MCF 10A (cell line): ENCODE data around the gene DOCK9. TPM values are rescaled to one million over a fixed set of nuclear protein-coding genes. Genes with fewer than 3 reads are reported as not detected.

Source experiments
- BruUV-seq: library from RNA; stranded (reverse); fragments of 400-500 nt; replicated peaks from 2 replicates; lab custom pipeline; 2021; lab: Mats Ljungman, UMichigan
- CTCF ChIA-PET: fragments of 300-600 bp; sonication (Branson Sonifier 250); formaldehyde crosslinking; extraction: SDS; loops from one replicate; lab custom pipeline; 2021; ENCODE audit warnings: antibody characterized with exemption, inconsistent platforms; lab: Yijun Ruan, JAX
- POLR2A ChIA-PET: fragments of 300-600, 350-650 bp; sonication (Branson Sonifier 250); formaldehyde crosslinking; extraction: SDS; loops from one replicate; lab custom pipeline; 2020; ENCODE audit warnings: antibody characterized with exemption, inconsistent platforms; lab: Yijun Ruan, JAX
- DNase-seq: peaks from one replicate; pipeline ENCODE4 v3.0.0-alpha.2; 2018; ENCODE audit not compliant: unreplicated experiment
- H3K27ac Mint-ChIP-seq: one replicate; pipeline ENCODE4 v1.8.0; 2022; ENCODE audit warnings: mild to moderate bottlenecking, low read depth, mixed read lengths; ENCODE audit not compliant: unreplicated experiment
- H3K27me3 Mint-ChIP-seq: one replicate; pipeline ENCODE4 v1.8.0; 2022; ENCODE audit warnings: mixed read lengths; ENCODE audit not compliant: insufficient read depth, unreplicated experiment
- H3K36me3 Mint-ChIP-seq: one replicate; pipeline ENCODE4 v1.8.0; 2022; ENCODE audit warnings: mild to moderate bottlenecking, moderate library complexity, mixed read lengths; ENCODE audit not compliant: insufficient read depth, unreplicated experiment
- H3K4me1 Mint-ChIP-seq: one replicate; pipeline ENCODE4 v1.8.0; 2022; ENCODE audit warnings: mixed read lengths; ENCODE audit not compliant: insufficient read depth, unreplicated experiment
- H3K4me3 Mint-ChIP-seq: one replicate; pipeline ENCODE4 v1.8.0; 2022; ENCODE audit warnings: mild to moderate bottlenecking, moderate library complexity, mixed read lengths; ENCODE audit not compliant: unreplicated experiment
- H3K9me3 Mint-ChIP-seq: one replicate; pipeline ENCODE4 v1.8.0; 2022; ENCODE audit warnings: mixed read lengths; ENCODE audit not compliant: unreplicated experiment
- intact Hi-C: fragments of 100-400 bp; cut with micrococcal nuclease; formaldehyde crosslinking; loops from 2 replicates; pipeline ENCODE4 v1.14.1; 2022
- total RNA-seq: library from RNA; stranded (reverse); gene quantifications from 2 replicates; pipeline ENCODE4 v1.2.3, GENCODE V29; 2022
- TF ChIP-seq, protein P1 (sequence below): fragments of 200-600 bp; IDR thresholded peaks from one replicate; pipeline ENCODE4 v1.8.0; 2022; ENCODE audit warnings: antibody characterized with exemption, mild to moderate bottlenecking; ENCODE audit not compliant: unreplicated experiment

The DOCK9 gene
- total RNA-seq, 1 experiment from 2014 or later = 77.0 TPM

- no peaks in the 10 kb centered on the region for H3K27me3 Mint-ChIP-seq
- POLR2A ChIA-PET = no interaction called here
- no peak overlapping the region for H3K4me3 Mint-ChIP-seq
- H3K9me3 Mint-ChIP-seq = no peaks in the 10 kb centered on the region
- no TSS peak for BruUV-seq
- TF ChIP-seq, protein P1, sequence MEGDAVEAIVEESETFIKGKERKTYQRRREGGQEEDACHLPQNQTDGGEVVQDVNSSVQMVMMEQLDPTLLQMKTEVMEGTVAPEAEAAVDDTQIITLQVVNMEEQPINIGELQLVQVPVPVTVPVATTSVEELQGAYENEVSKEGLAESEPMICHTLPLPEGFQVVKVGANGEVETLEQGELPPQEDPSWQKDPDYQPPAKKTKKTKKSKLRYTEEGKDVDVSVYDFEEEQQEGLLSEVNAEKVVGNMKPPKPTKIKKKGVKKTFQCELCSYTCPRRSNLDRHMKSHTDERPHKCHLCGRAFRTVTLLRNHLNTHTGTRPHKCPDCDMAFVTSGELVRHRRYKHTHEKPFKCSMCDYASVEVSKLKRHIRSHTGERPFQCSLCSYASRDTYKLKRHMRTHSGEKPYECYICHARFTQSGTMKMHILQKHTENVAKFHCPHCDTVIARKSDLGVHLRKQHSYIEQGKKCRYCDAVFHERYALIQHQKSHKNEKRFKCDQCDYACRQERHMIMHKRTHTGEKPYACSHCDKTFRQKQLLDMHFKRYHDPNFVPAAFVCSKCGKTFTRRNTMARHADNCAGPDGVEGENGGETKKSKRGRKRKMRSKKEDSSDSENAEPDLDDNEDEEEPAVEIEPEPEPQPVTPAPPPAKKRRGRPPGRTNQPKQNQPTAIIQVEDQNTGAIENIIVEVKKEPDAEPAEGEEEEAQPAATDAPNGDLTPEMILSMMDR = no peak
- H3K27ac Mint-ChIP-seq = no peak overlapping the region
- intact Hi-C loops = loop anchor here (10.0 kb wide), 2 partner anchors 402 to 992 kb away; no protein-coding TSS in a partner anchor
- H3K36me3 Mint-ChIP-seq = peaks cover 45% of the 10 kb centered on the region
- CTCF ChIA-PET = interaction anchor here (1.2 kb wide), 1 partner anchor 705 kb away, joined by 5 read pairs; no protein-coding TSS in a partner anchor
- no peak for DNase-seq
- H3K4me1 Mint-ChIP-seq = no peaks in the 10 kb centered on the region
Observed at GRCh38 chr13:98846986-98847385, 130.9 kb downstream of the DOCK9 start.

DNA sequence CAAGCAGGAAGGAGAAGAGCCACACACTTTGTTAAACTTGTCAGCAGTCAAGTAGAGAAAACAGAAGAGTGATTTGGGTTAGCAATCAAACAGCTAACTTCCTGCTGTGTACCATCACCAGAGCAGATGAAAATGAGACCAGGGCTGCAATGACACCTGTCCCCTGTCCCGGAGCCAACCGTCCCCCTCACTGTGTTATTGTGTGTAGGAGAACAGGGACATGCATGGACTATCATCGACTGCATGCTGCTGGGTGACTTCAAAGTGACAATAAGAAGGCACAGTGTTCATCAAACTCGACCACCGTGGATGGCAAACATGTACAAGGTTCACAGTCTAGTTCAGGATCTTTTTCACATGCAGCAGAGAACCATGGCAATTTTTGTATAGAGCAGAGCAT lies 131.3 kb downstream of the DOCK9 start:
- H3K9me3 Mint-ChIP-seq = no peaks in the 10 kb centered on the region
- peaks cover 45% of the 10 kb centered on the region for H3K36me3 Mint-ChIP-seq
- POLR2A ChIA-PET = no interaction called here
- H3K27ac Mint-ChIP-seq = no peak overlapping the region
- TF ChIP-seq, protein P1 = no peak
- CTCF ChIA-PET = interaction anchor here (1.2 kb wide), 1 partner anchor 704 kb away, joined by 5 read pairs; no protein-coding TSS in a partner anchor
- no peaks in the 10 kb centered on the region for H3K4me1 Mint-ChIP-seq
- no peaks in the 10 kb centered on the region for H3K27me3 Mint-ChIP-seq
- intact Hi-C loops = loop anchor here (10.0 kb wide), 2 partner anchors 402 to 992 kb away; no protein-coding TSS in a partner anchor
- no peak overlapping the region for H3K4me3 Mint-ChIP-seq
- BruUV-seq = no TSS peak
- no peak for DNase-seq

DNA sequence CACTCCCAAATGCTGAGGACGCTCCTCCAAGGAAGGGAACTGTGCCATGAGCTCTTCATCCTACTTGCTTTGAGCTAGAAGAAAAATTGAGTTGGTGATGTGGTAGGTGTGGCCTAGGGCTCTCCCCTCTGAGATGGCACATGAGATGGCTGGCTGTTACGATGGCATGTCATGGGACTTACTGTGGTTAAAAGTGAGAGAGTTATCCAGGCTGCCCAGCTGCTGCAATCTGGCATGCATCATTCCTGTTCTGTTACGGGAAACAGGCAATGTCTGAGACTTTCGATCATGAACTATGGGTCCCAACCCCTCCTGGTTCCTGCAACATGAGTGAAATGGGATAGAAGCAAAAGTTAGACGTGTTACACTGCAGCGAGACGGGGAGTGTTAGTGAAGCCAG lies 132.1 kb downstream of the DOCK9 start:
- TF ChIP-seq, protein P1 = no peak
- DNase-seq = no peak
- no peak overlapping the region for H3K4me3 Mint-ChIP-seq
- no TSS peak for BruUV-seq
- H3K27me3 Mint-ChIP-seq = no peaks in the 10 kb centered on the region
- no peaks in the 10 kb centered on the region for H3K9me3 Mint-ChIP-seq
- ChIA-PET CTCF (interaction anchor here (0.5 to 1.2 kb wide), 2 partner anchors 176 to 704 kb away, joined by 3 to 5 read pairs; no protein-coding TSS in a partner anchor), POLR2A (no interaction called here)
- H3K36me3 Mint-ChIP-seq = peaks cover 42% of the 10 kb centered on the region
- no peaks in the 10 kb centered on the region for H3K4me1 Mint-ChIP-seq
- no peak overlapping the region for H3K27ac Mint-ChIP-seq
- intact Hi-C loops = loop anchor here (10.0 kb wide), 2 partner anchors 401 to 991 kb away; no protein-coding TSS in a partner anchor

GRCh38 chr13:98844021-98844420 lies 133.8 kb downstream of the DOCK9 start:
- H3K4me1 Mint-ChIP-seq = no peaks in the 10 kb centered on the region
- no peak for DNase-seq
- H3K27me3 Mint-ChIP-seq = no peaks in the 10 kb centered on the region
- BruUV-seq = no TSS peak
- peaks cover 39% of the 10 kb centered on the region for H3K36me3 Mint-ChIP-seq
- H3K27ac Mint-ChIP-seq = no peak overlapping the region
- CTCF ChIA-PET = interaction anchor here (0.6 to 2.9 kb wide), 27 partner anchors 9 to 988 kb away, joined by 3 to 17 read pairs (median 5); no protein-coding TSS in a partner anchor
- intact Hi-C loops = loop anchor here (10.0 kb wide), 2 partner anchors 399 to 989 kb away; no protein-coding TSS in a partner anchor
- no peak overlapping the region for H3K4me3 Mint-ChIP-seq
- POLR2A ChIA-PET = no interaction called here
- TF ChIP-seq, protein P1 = no peak
- no peaks in the 10 kb centered on the region for H3K9me3 Mint-ChIP-seq
